Keratinocyte (primary cell): Measurements from ENCODE around the gene IRF4. TPM values are rescaled to one million over a fixed set of nuclear protein-coding genes. Genes with fewer than 3 reads are reported as not detected.

Experiments
- DNase-seq: peaks from one replicate; pipeline ENCODE4 v3.0.0-alpha.2; 2011; ENCODE audit warnings: low read depth, missing footprints, low spot score
- FAIRE-seq: peaks from 2 replicates; lab custom pipeline; 2011; peaks lifted over from hg19 to GRCh38; lab: Jason Lieb, UNC
- H2AFZ ChIP-seq: 2 replicates; pipeline ENCODE4 v1.6.0; 2012; ENCODE audit warnings: low read length, control low read depth, inconsistent platforms; ENCODE audit not compliant: control insufficient read depth
- H3K27ac ChIP-seq: 2 replicates; pipeline ENCODE4 v1.5.1; 2011; ENCODE audit warnings: low read length; ENCODE audit not compliant: control insufficient read depth, insufficient read depth
- H3K27me3 ChIP-seq: 3 replicates; pipeline ENCODE4 v1.6.0; 2011; ENCODE audit warnings: low read length; ENCODE audit not compliant: control insufficient read depth, insufficient read depth; ENCODE audit errors: extremely low read depth
- H3K36me3 ChIP-seq, 2 experiments: 2 replicates in 1 of 2; 3 replicates in 1 of 2; pipeline ENCODE4 v1.5.1; 2011; ENCODE audit warnings: low read length in 2 of 2, mild to moderate bottlenecking in 1 of 2; ENCODE audit not compliant: control insufficient read depth in 2 of 2, insufficient read depth in 2 of 2; ENCODE audit errors: extremely low read depth in 1 of 2
- H3K4me1 ChIP-seq: 3 replicates; pipeline ENCODE4 v1.5.1; 2011; ENCODE audit warnings: low read length; ENCODE audit not compliant: control insufficient read depth, insufficient read depth; ENCODE audit errors: extremely low read depth
- H3K4me2 ChIP-seq: 3 replicates; pipeline ENCODE4 v1.6.0; 2011; ENCODE audit warnings: low read depth, low read length; ENCODE audit not compliant: control insufficient read depth, insufficient read depth; ENCODE audit errors: extremely low read depth
- H3K4me3 ChIP-seq, 3 experiments: fragments of 200-600 bp in 1 of 3; sonication (generic) in 1 of 3; 2 replicates in 2 of 3; 3 replicates in 1 of 3; pipeline ENCODE4 v1.5.1; 2011 to 2016; ENCODE audit warnings: low read length in 3 of 3, mild to moderate bottlenecking in 3 of 3, control low read depth in 2 of 3, inconsistent platforms in 1 of 3, low read depth in 1 of 3, mixed read lengths in 1 of 3, mixed run types in 1 of 3, moderate library complexity in 1 of 3; ENCODE audit not compliant: control insufficient read depth in 2 of 3, insufficient read depth in 2 of 3; ENCODE audit errors: extremely low read depth in 1 of 3
- H3K79me2 ChIP-seq: 2 replicates; pipeline ENCODE4 v1.6.0; 2012; ENCODE audit warnings: low read length; ENCODE audit not compliant: control insufficient read depth, insufficient read depth
- H3K9ac ChIP-seq: 3 replicates; pipeline ENCODE4 v1.6.0; 2011; ENCODE audit warnings: low read length; ENCODE audit not compliant: control insufficient read depth, insufficient read depth; ENCODE audit errors: extremely low read depth
- H3K9me1 ChIP-seq: 3 replicates; pipeline ENCODE4 v1.6.0; 2011; ENCODE audit warnings: low read length; ENCODE audit not compliant: control insufficient read depth, insufficient read depth; ENCODE audit errors: extremely low read depth
- H3K9me3 ChIP-seq: 2 replicates; pipeline ENCODE4 v1.5.1; 2012; ENCODE audit warnings: low read depth, low read length; ENCODE audit not compliant: control insufficient read depth
- H4K20me1 ChIP-seq: 3 replicates; pipeline ENCODE4 v1.6.0; 2011; ENCODE audit warnings: low read length; ENCODE audit not compliant: control insufficient read depth, insufficient read depth; ENCODE audit errors: extremely low read depth
- CTCF ChIP-seq, 3 experiments: IDR thresholded peaks in 1 of 3; conservative IDR thresholded peaks in 1 of 3; optimal IDR thresholded peaks in 1 of 3; 2 replicates in 2 of 3; 3 replicates in 1 of 3; pipeline versions ENCODE3 to v1.5.1; 2011; ENCODE audit warnings: low read length in 3 of 3, mild to moderate bottlenecking in 3 of 3, moderate library complexity in 2 of 3, control low read depth in 1 of 3, inconsistent platforms in 1 of 3; ENCODE audit not compliant: insufficient read depth in 2 of 3; ENCODE audit errors: extremely low read depth in 1 of 3
- EZH2 ChIP-seq: IDR thresholded peaks from one replicate; pipeline ENCODE4 v1.6.1; 2012; ENCODE audit warnings: inconsistent platforms, mild to moderate bottlenecking, low read length, moderate library complexity
- dilution Hi-C: fragments of 300-500 bp; cut with MboI; formaldehyde crosslinking; loops from one replicate; pipeline ENCODE4 v1.7.0; 2020; ENCODE audit warnings: low sequenced_read_pairs; ENCODE audit not compliant: extremely low pct_ligation_motif_present
- polyA plus RNA-seq, 5 experiments: library from polyadenylated mRNA; depleted of rRNA in 3 of 5; stranded (reverse) in 3 of 5; stranded (forward) in 1 of 5; unstranded in 1 of 5; fragments of >200 nt; gene quantifications; 1 replicate in 1 of 5; 2 replicates in 3 of 5; 3 replicates in 1 of 5; pipeline versions ENCODE4 v1.2.1 to v1.2.3, GENCODE V29; 2011 to 2012; ENCODE audit warnings: missing spikeins in 2 of 5, low read depth in 1 of 5, low replicate concordance in 1 of 5

Gene IRF4
- polyA plus RNA-seq, 1 donor (not counting 4 experiments of a cell fraction or from before 2014, with no cell fraction given): 0.12 TPM

GRCh38 chr6:345747-346385 lies 45.7 kb upstream of the IRF4 start:
- no peak for TF ChIP-seq EZH2
- no peak for TF ChIP-seq CTCF (optimal IDR thresholded peaks at IDR 0.05 in 1 of 3, IDR thresholded peaks at IDR 0.05 in 1 of 3, conservative IDR thresholded peaks at IDR 0.05 in 1 of 3; ENCODE audit: extremely low read depth in 1 of 3, insufficient read depth in 2 of 3, low read length in 3 of 3)
- H2AFZ ChIP-seq: no peak overlapping the region
- no peak overlapping the region for H3K27ac ChIP-seq
- no peaks in the 10 kb centered on the region for H3K4me1 ChIP-seq
- no peak for DNase-seq
- H3K4me3 ChIP-seq: no peak overlapping the region
- H4K20me1 ChIP-seq: no peaks in the 10 kb centered on the region
- FAIRE-seq: no peak
- no peaks in the 10 kb centered on the region for H3K9me1 ChIP-seq
- no peak overlapping the region for H3K4me2 ChIP-seq
- dilution Hi-C loops: no loop called here
- H3K9ac ChIP-seq: no peak overlapping the region
- H3K36me3 ChIP-seq: peaks cover 2 to 3% of the 10 kb centered on the region in 2 experiments
- no peaks in the 10 kb centered on the region for H3K27me3 ChIP-seq
- H3K79me2 ChIP-seq: no peaks in the 10 kb centered on the region
- peaks cover 9% of the 10 kb centered on the region for H3K9me3 ChIP-seq

GRCh38 chr6:346386-347030 lies 45.0 kb upstream of the IRF4 start:
- dilution Hi-C loops: no loop called here

More at GRCh38 chr6:346386-347030, 45.0 kb upstream of the IRF4 start:
- no peaks in the 10 kb centered on the region for H3K79me2 ChIP-seq
- H3K36me3 ChIP-seq: peaks cover 2 to 3% of the 10 kb centered on the region in 2 experiments
- TF ChIP-seq EZH2: no peak
- TF ChIP-seq CTCF (optimal IDR thresholded peaks at IDR 0.05 in 1 of 3, IDR thresholded peaks at IDR 0.05 in 1 of 3, conservative IDR thresholded peaks at IDR 0.05 in 1 of 3; ENCODE audit: extremely low read depth in 1 of 3, insufficient read depth in 2 of 3, low read length in 3 of 3): no peak
- H3K4me3 ChIP-seq: no peak overlapping the region
- no peak overlapping the region for H2AFZ ChIP-seq
- no peak for FAIRE-seq
- peaks cover 7% of the 10 kb centered on the region for H3K9me3 ChIP-seq
- H3K9ac ChIP-seq: no peak overlapping the region
- H3K27me3 ChIP-seq: no peaks in the 10 kb centered on the region
- H3K27ac ChIP-seq: no peak overlapping the region
- no peaks in the 10 kb centered on the region for H3K4me1 ChIP-seq
- no peak overlapping the region for H3K4me2 ChIP-seq
- H4K20me1 ChIP-seq: no peaks in the 10 kb centered on the region
- no peak for DNase-seq
- no peaks in the 10 kb centered on the region for H3K9me1 ChIP-seq
